Pancreas (tissue), 10 donors: ENCODE results near the gene IDUA. TPM values are rescaled to one million over a fixed set of nuclear protein-coding genes. Genes with fewer than 3 reads are reported as not detected.

Experiments
- ATAC-seq, 4 donors: fragments of 200-7000 bp; cut with Tn5 transposase; one replicate each; pipeline versions ENCODE4 v1.8.0 to v1.9.1; 2020; ENCODE audit warnings: mild to moderate bottlenecking in 4 of 4, moderate library complexity in 4 of 4
- DNase-seq, 6 donors: peaks; one replicate each; pipeline ENCODE4 v3.0.0-alpha.2; 2020
- FAIRE-seq: peaks from 2 replicates; lab custom pipeline; 2012; peaks lifted over from hg19 to GRCh38; lab: Jason Lieb, UNC
- H3K27ac ChIP-seq, 4 donors: fragments of 200-600 bp; sonication (generic); 1 replicate in 3 of 4; 2 replicates in 1 of 4; pipeline versions ENCODE4 v1.5.0 to v1.8.0; 2020
- H3K27me3 ChIP-seq, 4 donors: fragments of 200-600 bp; one replicate each; pipeline ENCODE4 v1.8.0; 2021
- H3K36me3 ChIP-seq, 3 donors: fragments of 200-600 bp; sonication (generic) in 1 of 3; one replicate each; pipeline versions ENCODE4 v1.5.0 to v1.8.0; 2020 to 2021
- H3K4me1 ChIP-seq, 3 donors: fragments of 200-600 bp; one replicate each; pipeline ENCODE4 v1.8.0; 2021
- H3K4me3 ChIP-seq, 4 donors: fragments of 200-600 bp; sonication (generic) in 2 of 4; one replicate each; pipeline versions ENCODE4 v1.5.0 to v1.8.0; 2020 to 2021
- H3K9me3 ChIP-seq, 4 donors: fragments of 200-600 bp; one replicate each; pipeline ENCODE4 v1.8.0; 2021
- CTCF ChIP-seq, 4 donors: fragments of 200-600 bp; sonication (generic) in 3 of 4; IDR thresholded peaks; one replicate each; pipeline versions ENCODE4 v1.5.0 to v1.8.0; 2021; ENCODE audit warnings: antibody characterized with exemption in 4 of 4
- WGBS, 2 donors: extraction: QIAGEN DNeasy Blood & Tissue Kit; methylation state at CpG; one replicate each; pipeline ENCODE4 v1.1.7; 2013; 5-methylcytosine and 5-hydroxymethylcytosine counted together
- intact Hi-C, 3 donors: fragments of 100-400 bp; cut with DNase I; formaldehyde crosslinking; loops; one replicate each; pipeline versions ENCODE4 v1.11.1 to v1.14.2; 2022
- polyA plus RNA-seq, 2 donors: library from polyadenylated mRNA; stranded (reverse); fragments of 200-250 nt; gene quantifications; one replicate each; pipeline ENCODE4 v1.2.3, GENCODE V29; 2013
- total RNA-seq, 6 donors: library from RNA; stranded (reverse); fragmentation: NEBNext Ultra II Directional in 4 of 6; extraction: Animal tissue kit (Norgen Biotek cat#: 25700) in 4 of 6; gene quantifications; one replicate each; pipeline versions ENCODE4 v1.2.1 to v1.2.4, GENCODE V29; 2021 to 2023
- donor health status: healthy with polysubstance abuse.
- donor health status: DM: no; HTN: no; CAD: no; lungs with moderate emphysema.
- donor health status: DM: no; HTN: no; CAD: no.
- donor health status: control.
- donor health status: control.
- donor health status: Bipolar disorder and iron deficiency.
- donor health status: DM: yes; HTN: yes; CAD: no.
- donor health status: DM: no; HTN: no; CAD: no.
- donor health status: DM: no; HTN: no; CAD: no.
- donor health status: DM: yes; HTN: yes; CAD: no.

Gene IDUA
- total and polyA plus RNA-seq, 8 donors: 17.6 to 56.9 (median 23.3) TPM

- DNase-seq: no peak
- no peak for FAIRE-seq
- intact Hi-C loops: loop anchor here in 1 of 3 donors (10.0 kb wide), 1 partner anchor 749 kb away; no protein-coding TSS in a partner anchor
Observed at GRCh38 chr4:1033840-1034551, 47.2 kb downstream of the IDUA start.

GRCh38 chr4:1035510-1035909 lies 48.7 kb downstream of the IDUA start:
- 64 to 75% methylated on average over 26 of the region's 26 CpGs for WGBS, 2 donors
- Histone ChIP-seq H3K27me3 (no peaks in the 10 kb centered on the region), H3K36me3 (no peaks in the 10 kb centered on the region), H3K4me1 (peaks cover 0 to 9% (median 4%) of the 10 kb centered on the region in 3 donors), H3K9me3 (no peaks in the 10 kb centered on the region), H3K27ac (peak overlapping the region in 2 of 4 donors; percentile 15 to 37), H3K4me3 (no peak overlapping the region)
- ATAC-seq (peak; percentile 35 to 56 (median 51)), DNase-seq (peak in 2 of 6 donors; percentile 48 to 54), FAIRE-seq (no peak)
- intact Hi-C loops: loop anchor here in 1 of 3 donors (10.0 kb wide), 1 partner anchor 751 kb away; no protein-coding TSS in a partner anchor
- TF ChIP-seq CTCF (IDR thresholded peaks at IDR 0.05): no peak

More at GRCh38 chr4:1033840-1034551, 47.2 kb downstream of the IDUA start:
- no peaks in the 10 kb centered on the region for H3K36me3 ChIP-seq
- no peaks in the 10 kb centered on the region for H3K9me3 ChIP-seq
- no peak overlapping the region for H3K4me3 ChIP-seq
- no peak for TF ChIP-seq CTCF (IDR thresholded peaks at IDR 0.05)
- no peaks in the 10 kb centered on the region for H3K4me1 ChIP-seq
- no peak overlapping the region for H3K27ac ChIP-seq
- ATAC-seq: peak in 1 of 4 donors; percentile 4
- H3K27me3 ChIP-seq: no peaks in the 10 kb centered on the region
- WGBS, 2 donors: 76 to 82% methylated on average over 33 to 35 of the region's 35 CpGs

- WGBS, 2 donors: 88 to 92% methylated on average over 13 to 15 of the region's 15 CpGs
- Histone ChIP-seq H3K36me3 (no peaks in the 10 kb centered on the region), H3K4me3 (no peak overlapping the region), H3K27me3 (no peaks in the 10 kb centered on the region), H3K9me3 (no peaks in the 10 kb centered on the region), H3K4me1 (peaks cover 0 to 9% (median 4%) of the 10 kb centered on the region in 3 donors), H3K27ac (no peak overlapping the region)
- no peak for TF ChIP-seq CTCF (IDR thresholded peaks at IDR 0.05)
- DNase-seq (no peak), FAIRE-seq (no peak), ATAC-seq (no peak)
- intact Hi-C loops: loop anchor here in 1 of 3 donors (10.0 kb wide), 1 partner anchor 751 kb away; no protein-coding TSS in a partner anchor
Observed at GRCh38 chr4:1036095-1036494, 49.3 kb downstream of the IDUA start.

- Histone ChIP-seq H3K36me3 (no peaks in the 10 kb centered on the region), H3K4me1 (peaks cover 0 to 9% (median 4%) of the 10 kb centered on the region in 3 donors), H3K27ac (no peak overlapping the region), H3K4me3 (no peak overlapping the region), H3K9me3 (no peaks in the 10 kb centered on the region), H3K27me3 (no peaks in the 10 kb centered on the region)
- DNase-seq: no peak
- FAIRE-seq: no peak
- TF ChIP-seq CTCF (IDR thresholded peaks at IDR 0.05): no peak
- intact Hi-C loops: loop anchor here in 1 of 3 donors (10.0 kb wide), 1 partner anchor 752 kb away; no protein-coding TSS in a partner anchor
- ATAC-seq: no peak
- WGBS, 2 donors: 88 to 89% methylated on average over 23 to 26 of the region's 26 CpGs
Observed at GRCh38 chr4:1036976-1037810, 50.3 kb downstream of the IDUA start.
